ENCODE data around the gene BORCS8. TPM values are rescaled to one million over a fixed set of nuclear protein-coding genes. Genes with fewer than 3 reads are reported as not detected.

The BORCS8 gene
- polyA plus RNA-seq, 1 donor from 2014 or later: 75.6 TPM

DNA sequence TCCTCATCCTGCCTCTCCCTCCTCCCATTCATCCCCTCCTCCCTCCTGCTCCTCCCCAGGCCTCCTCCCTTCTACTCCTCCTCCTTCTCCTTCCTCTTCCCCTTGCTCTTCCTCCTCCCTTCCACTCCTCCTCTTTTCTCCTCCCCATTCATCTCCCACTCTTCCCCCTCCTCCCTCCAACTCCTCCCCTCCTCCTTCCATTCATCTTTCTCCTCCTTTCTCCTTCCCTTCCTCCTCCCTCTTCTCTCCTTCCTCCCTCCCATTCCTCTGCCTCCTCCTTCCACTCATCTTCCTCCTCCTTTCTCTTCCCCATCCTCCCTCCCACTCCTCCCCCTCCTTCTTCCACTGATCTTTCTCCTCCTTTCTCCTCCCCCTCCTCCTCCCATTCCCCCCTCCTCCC lies 47.7 kb upstream of the BORCS8 start:
- TF ChIP-seq TAF1 (IDR thresholded peaks at IDR 0.05; ENCODE audit: low read depth): no peak
- no peak for TF ChIP-seq EP300 (conservative IDR thresholded peaks at IDR 0.05; ENCODE audit: poor library complexity, severe bottlenecking)
- Histone ChIP-seq H3K9me3 (ENCODE audit: low read length) (peaks cover 4% of the 10 kb centered on the region), H3K4me2 (ENCODE audit: low read length) (no peak overlapping the region), H3K27ac (ENCODE audit: low read length) (no peak overlapping the region), H3K4me3 (ENCODE audit: low read length) (no peak overlapping the region), H3K79me2 (replicated peaks; ENCODE audit: insufficient read depth, low read length) (no peaks in the 10 kb centered on the region), H3K27me3 (ENCODE audit: insufficient read depth, low read depth, low read length) (no peaks in the 10 kb centered on the region), H2AFZ (ENCODE audit: low read depth, low read length) (no peak overlapping the region), H4K20me1 (ENCODE audit: insufficient read depth) (no peaks in the 10 kb centered on the region), H3K9ac (ENCODE audit: low read length) (no peak overlapping the region), H3K9me2 (ENCODE audit: insufficient read depth, low read length) (no peaks in the 10 kb centered on the region), H3K36me3 (ENCODE audit: insufficient read depth, low read length) (peaks cover 13% of the 10 kb centered on the region), H3F3A (ENCODE audit: insufficient read depth, low read length, poor library complexity, severe bottlenecking) (no peaks in the 10 kb centered on the region)

DNA sequence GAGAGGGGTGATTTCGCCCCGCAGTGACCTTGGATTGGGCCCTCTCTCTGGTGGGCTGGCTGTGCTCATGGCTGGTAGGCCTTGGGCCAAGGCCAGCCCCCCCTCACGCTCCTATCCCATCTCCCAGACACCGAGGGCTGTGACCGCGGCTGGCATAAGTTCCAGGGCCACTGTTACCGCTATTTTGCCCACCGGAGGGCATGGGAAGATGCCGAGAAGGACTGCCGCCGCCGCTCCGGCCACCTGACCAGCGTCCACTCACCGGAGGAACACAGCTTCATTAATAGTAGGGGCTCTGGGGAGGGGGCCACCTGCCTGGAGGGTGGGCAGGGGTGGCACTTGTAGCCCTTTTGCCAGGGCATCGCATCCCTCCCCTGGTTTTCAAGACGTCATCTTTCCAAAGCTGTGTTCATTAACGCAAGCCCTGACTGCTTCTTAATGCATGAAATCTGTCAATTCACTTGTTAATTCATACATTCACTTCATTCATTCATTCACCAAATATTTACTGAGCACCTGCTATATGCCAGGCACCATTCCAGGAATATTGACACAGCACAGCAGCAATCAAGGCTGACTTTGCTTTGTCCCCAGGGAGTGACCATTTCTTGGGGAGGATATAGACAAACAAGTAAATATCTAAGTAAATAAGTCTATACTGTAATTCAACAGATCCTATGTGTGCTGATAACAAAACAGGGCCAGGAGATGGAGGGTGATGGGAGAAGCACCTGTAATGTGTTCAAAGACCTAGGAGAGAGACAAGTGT lies 46.4 kb upstream of the BORCS8 start:
- Histone ChIP-seq H3K36me3 (ENCODE audit: insufficient read depth, low read length) (peaks cover 23% of the 10 kb centered on the region), H3K4me2 (ENCODE audit: low read length) (no peak overlapping the region), H4K20me1 (ENCODE audit: insufficient read depth) (no peaks in the 10 kb centered on the region), H3K27me3 (ENCODE audit: insufficient read depth, low read depth, low read length) (no peaks in the 10 kb centered on the region), H3K4me3 (ENCODE audit: low read length) (no peak overlapping the region), H3K9ac (ENCODE audit: low read length) (no peak overlapping the region), H3K79me2 (replicated peaks; ENCODE audit: insufficient read depth, low read length) (no peaks in the 10 kb centered on the region), H3K27ac (ENCODE audit: low read length) (no peak overlapping the region), H3K9me3 (ENCODE audit: low read length) (peaks cover 8% of the 10 kb centered on the region), H3K9me2 (ENCODE audit: insufficient read depth, low read length) (no peaks in the 10 kb centered on the region), H2AFZ (ENCODE audit: low read depth, low read length) (no peak overlapping the region), H3F3A (ENCODE audit: insufficient read depth, low read length, poor library complexity, severe bottlenecking) (no peaks in the 10 kb centered on the region)
- no peak for TF ChIP-seq EZH2 (IDR thresholded peaks at IDR 0.05; ENCODE audit: borderline replicate concordance, insufficient read depth, low read length, poor library complexity, severe bottlenecking)
- TF ChIP-seq, protein P1, sequence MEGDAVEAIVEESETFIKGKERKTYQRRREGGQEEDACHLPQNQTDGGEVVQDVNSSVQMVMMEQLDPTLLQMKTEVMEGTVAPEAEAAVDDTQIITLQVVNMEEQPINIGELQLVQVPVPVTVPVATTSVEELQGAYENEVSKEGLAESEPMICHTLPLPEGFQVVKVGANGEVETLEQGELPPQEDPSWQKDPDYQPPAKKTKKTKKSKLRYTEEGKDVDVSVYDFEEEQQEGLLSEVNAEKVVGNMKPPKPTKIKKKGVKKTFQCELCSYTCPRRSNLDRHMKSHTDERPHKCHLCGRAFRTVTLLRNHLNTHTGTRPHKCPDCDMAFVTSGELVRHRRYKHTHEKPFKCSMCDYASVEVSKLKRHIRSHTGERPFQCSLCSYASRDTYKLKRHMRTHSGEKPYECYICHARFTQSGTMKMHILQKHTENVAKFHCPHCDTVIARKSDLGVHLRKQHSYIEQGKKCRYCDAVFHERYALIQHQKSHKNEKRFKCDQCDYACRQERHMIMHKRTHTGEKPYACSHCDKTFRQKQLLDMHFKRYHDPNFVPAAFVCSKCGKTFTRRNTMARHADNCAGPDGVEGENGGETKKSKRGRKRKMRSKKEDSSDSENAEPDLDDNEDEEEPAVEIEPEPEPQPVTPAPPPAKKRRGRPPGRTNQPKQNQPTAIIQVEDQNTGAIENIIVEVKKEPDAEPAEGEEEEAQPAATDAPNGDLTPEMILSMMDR (IDR thresholded peaks at IDR 0.05; ENCODE audit: poor library complexity, severe bottlenecking): no peak
- no peak for TF ChIP-seq EP300 (conservative IDR thresholded peaks at IDR 0.05; ENCODE audit: poor library complexity, severe bottlenecking)
- no peak for TF ChIP-seq RAD21 (conservative IDR thresholded peaks at IDR 0.05)
- TF ChIP-seq SMC3 (conservative IDR thresholded peaks at IDR 0.05; ENCODE audit: poor library complexity): no peak
- no peak for TF ChIP-seq POLR2AphosphoS5 (IDR thresholded peaks at IDR 0.05)
- TF ChIP-seq TAF1 (IDR thresholded peaks at IDR 0.05; ENCODE audit: low read depth): no peak
- TF ChIP-seq MXI1 (conservative IDR thresholded peaks at IDR 0.05; ENCODE audit: poor library complexity, severe bottlenecking): no peak
- TF ChIP-seq, protein P2, sequence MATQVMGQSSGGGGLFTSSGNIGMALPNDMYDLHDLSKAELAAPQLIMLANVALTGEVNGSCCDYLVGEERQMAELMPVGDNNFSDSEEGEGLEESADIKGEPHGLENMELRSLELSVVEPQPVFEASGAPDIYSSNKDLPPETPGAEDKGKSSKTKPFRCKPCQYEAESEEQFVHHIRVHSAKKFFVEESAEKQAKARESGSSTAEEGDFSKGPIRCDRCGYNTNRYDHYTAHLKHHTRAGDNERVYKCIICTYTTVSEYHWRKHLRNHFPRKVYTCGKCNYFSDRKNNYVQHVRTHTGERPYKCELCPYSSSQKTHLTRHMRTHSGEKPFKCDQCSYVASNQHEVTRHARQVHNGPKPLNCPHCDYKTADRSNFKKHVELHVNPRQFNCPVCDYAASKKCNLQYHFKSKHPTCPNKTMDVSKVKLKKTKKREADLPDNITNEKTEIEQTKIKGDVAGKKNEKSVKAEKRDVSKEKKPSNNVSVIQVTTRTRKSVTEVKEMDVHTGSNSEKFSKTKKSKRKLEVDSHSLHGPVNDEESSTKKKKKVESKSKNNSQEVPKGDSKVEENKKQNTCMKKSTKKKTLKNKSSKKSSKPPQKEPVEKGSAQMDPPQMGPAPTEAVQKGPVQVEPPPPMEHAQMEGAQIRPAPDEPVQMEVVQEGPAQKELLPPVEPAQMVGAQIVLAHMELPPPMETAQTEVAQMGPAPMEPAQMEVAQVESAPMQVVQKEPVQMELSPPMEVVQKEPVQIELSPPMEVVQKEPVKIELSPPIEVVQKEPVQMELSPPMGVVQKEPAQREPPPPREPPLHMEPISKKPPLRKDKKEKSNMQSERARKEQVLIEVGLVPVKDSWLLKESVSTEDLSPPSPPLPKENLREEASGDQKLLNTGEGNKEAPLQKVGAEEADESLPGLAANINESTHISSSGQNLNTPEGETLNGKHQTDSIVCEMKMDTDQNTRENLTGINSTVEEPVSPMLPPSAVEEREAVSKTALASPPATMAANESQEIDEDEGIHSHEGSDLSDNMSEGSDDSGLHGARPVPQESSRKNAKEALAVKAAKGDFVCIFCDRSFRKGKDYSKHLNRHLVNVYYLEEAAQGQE (IDR thresholded peaks at IDR 0.05; ENCODE audit: borderline replicate concordance): no peak

All from neural cell (in vitro differentiated cells).